Right ventricle myocardium inferior (tissue), 1 donor: ENCODE measurements around the gene SPAST. TPM values are rescaled to one million over a fixed set of nuclear protein-coding genes. Genes with fewer than 3 reads are reported as not detected.
"Not testable (repeated sequence)": the region's sequence is repeated elsewhere in the genome, so short reads cannot be mapped to it uniquely, and the experiment has no call there.

ENCODE experiments used
- ATAC-seq: fragments of 200-7000 bp; cut with Tn5 transposase; one replicate; pipeline ENCODE4 v1.9.1; 2020; ENCODE audit warnings: mild to moderate bottlenecking, moderate library complexity
- DNase-seq: peaks from one replicate; pipeline ENCODE4 v3.0.0; 2021; ENCODE audit errors: missing footprints
- intact Hi-C: fragments of 100-400 bp; cut with DNase I; formaldehyde crosslinking; loops from one replicate; pipeline ENCODE4 v1.11.0; 2022
- long read RNA-seq: library from polyadenylated mRNA; unstranded; transcript quantifications from one replicate; pipeline ENCODE4 v2.0.0, GENCODE V29; 2021
- total RNA-seq: library from RNA; stranded (reverse); fragmentation: NEBNext Ultra II Directional; extraction: Animal tissue kit (Norgen Biotek cat#: 25700); gene quantifications from one replicate; pipeline ENCODE4 v1.2.1, GENCODE V29; 2021
- donor health status: DM: no; HTN: yes; CAD: no; lungs with severe emphysema.

SPAST gene
- 9.9 TPM for total RNA-seq
- long read RNA-seq, full-length matches to known transcripts, result 5 of 6 reads
- long read RNA-seq, partial matches to known transcripts, result 0 of 6 reads
- long read RNA-seq, other reads (novel, unspliced or antisense), result 1 of 6 reads

DNA sequence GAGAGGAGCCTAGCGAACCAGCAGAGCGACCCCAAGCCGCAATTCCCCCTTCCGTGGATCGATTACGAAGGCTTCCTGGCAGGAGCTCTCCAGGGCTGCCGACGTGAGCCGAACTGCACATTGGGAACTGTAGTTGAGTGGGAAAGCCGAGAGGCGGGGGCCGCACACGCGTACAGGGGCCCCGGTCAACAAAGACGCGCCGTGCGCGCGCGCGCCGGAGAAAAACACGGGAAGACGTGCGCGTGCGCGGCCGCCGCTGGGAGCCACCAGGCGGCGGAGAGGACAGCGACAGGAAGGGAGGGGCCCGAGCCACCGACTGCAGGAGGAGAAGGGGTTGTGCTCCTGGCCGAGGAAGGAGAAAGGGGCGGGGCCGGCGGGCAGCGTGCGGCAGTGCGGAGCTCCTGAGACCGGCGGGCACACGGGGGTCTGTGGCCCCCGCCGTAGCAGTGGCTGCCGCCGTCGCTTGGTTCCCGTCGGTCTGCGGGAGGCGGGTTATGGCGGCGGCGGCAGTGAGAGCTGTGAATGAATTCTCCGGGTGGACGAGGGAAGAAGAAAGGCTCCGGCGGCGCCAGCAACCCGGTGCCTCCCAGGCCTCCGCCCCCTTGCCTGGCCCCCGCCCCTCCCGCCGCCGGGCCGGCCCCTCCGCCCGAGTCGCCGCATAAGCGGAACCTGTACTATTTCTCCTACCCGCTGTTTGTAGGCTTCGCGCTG, at the start of gene SPAST:
Gene SPAST (plus strand): TSS at position 247 of the 711 bp plus-strand sequence. CDS start 276 bp downstream, at position 523.
- intact Hi-C loops, result loop anchor here (1.0 to 10.0 kb wide), 3 partner anchors 25 to 101 kb away; partner anchors contain the start of genes DPY30 and SLC30A6
- peak; percentile 97 for ATAC-seq

DNA sequence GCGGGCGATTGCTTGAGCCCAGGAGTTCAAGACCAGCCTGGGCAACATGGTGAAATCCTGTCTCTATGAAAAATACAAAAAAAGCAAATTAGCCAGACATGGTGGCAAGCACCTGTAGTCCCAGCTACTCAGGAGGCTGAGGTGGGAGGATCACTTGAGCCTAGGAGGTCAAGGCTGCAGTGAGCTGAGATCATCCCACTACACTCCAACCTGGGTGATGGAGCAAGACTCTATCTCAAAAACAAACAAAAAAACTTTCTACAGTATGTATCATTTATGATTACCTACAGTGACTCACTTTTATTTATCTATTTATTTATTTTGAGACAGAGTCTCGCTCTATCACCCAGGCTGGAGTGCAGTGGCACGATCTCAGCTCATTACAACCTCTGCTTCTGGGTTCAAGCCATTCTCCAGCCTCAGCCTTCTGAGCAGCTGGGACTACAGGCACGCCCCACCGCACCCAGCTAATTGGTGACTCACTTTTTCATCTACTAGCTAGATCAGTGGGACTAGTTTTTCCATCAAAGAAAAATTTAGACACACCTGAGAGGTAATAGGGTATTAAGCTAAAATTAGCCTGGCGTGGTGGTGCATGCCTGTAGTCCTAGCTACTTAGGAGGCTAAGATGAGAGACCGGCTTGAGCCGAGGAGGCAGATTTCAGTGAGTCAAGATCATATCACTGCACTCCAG, 44.4 kb upstream of the SPAST start:
- DNase-seq, ATAC-seq, intact Hi-C loops: not testable (repeated sequence)

More for the DNA sequence above, at the start of gene SPAST:
- DNase-seq, result peak; percentile 99

DNA sequence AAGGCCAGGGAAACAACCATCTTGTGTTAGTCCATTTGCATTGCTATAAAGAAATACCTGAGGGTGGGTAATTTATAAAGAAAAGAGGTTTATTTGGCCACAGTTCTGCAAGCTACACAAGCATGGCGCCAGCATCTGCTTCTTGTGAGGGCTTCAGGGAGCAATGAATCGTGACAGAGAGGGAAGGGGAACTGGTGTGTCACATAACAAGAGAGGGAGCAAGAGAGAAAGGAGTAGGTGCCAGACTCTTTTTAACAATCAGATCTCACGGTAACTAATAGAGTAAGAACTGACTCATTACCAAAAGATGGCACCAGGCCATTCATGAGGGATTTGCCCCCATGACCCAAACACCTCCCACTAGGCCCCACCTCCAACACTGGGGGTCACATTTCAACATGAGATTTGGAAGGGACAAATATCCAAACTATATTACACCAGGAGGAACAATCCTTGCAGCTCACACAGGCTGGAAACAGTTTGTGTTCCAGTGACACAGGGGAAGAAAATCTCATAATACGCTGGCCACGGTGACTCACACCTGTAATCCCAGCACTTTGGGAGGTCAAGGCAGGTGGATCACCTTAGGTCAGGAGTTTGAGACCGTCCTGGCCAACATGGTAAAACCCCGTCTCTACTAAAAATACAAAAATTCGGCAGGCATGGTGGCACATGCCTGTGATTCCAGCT, 29.0 kb upstream of the SPAST start:
- ATAC-seq, DNase-seq, intact Hi-C loops: not testable (repeated sequence)

GRCh38 chr2:32039447-32040219, 23.7 kb upstream of the SPAST start, which contains the start of gene DPY30:
TSS of gene DPY30 (minus strand) at chr2:32039805. CDS start at chr2:32039456, 349 bp downstream.
- DNase-seq, result peak; percentile 98
- intact Hi-C loops, result loop anchor here (2.0 kb wide), 1 partner anchor 23 kb away; the partner anchor contains the start of gene SPAST
- peak; percentile 98 for ATAC-seq

- intact Hi-C loops, result no loop called here
- DNase-seq (no peak), ATAC-seq (no peak)
Observed at GRCh38 chr2:32043561-32043960, 19.8 kb upstream of the SPAST start.

GRCh38 chr2:32051836-32052439, 11.4 kb upstream of the SPAST start:
- DNase-seq, result no peak
- intact Hi-C loops, result no loop called here
- ATAC-seq, result no peak

DNA sequence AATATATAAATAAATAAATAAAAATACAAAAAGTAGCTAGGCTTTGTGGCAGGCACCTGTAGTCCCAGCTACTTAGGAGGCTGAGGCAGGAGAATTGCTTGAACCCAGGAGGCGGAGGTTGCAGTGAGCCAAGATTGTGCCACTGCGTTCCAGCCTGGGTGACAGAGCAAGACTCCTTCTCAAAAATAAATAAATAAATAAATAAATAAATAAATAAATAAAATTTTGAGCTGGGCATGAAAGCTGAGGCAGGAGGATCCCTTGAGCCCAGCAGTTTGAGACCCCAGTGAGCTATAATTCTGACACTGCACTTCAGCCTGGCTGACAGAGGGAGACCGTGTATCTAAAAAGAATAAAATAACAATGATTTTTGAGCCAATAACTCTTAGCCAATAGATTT, 8.8 kb upstream of the SPAST start:
- intact Hi-C loops, DNase-seq, ATAC-seq: not testable (repeated sequence)

DNA sequence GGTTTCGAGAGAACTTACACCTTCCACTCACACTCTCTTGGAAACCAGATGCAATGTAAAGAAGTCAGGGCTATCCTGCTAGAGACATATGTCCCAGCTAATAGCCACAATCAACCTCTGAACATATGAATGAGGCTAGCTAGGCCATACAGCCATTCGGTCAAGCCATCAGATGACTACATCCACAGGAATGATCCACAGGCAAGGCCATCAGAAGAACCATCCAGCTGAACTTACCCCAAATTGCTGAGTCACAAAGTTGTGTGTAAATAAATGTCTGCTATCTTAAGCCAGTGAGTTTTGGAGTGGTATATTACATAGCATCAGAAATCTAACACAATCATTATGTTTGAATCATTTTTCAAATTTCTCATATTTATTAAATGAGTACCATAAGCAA, 5.2 kb upstream of the SPAST start:
- ATAC-seq (no peak), DNase-seq (no peak)
- intact Hi-C loops, result no loop called here

DNA sequence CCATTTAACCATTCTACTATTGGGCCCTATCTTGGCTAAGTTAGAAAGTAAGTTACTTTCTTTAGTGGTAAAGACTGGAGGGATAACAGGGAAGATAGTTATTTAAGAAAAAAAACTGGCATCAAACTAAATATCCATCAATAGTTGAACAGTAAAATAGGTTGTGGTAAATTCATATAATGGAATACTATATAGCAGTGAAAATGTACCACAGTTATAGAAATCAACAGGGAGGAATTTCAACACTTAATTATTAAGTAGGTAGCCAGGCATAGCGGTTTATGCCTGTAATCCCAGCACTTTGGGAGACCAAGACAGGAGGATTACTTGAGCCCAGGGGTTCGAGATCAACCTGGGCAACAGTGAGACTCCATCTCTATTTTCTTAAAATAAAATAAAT, 3.1 kb upstream of the SPAST start:
- no peak for DNase-seq
- intact Hi-C loops, result loop anchor here (10.0 kb wide), 1 partner anchor 105 kb away; the partner anchor contains the start of gene SLC30A6
- ATAC-seq, result no peak

DNA sequence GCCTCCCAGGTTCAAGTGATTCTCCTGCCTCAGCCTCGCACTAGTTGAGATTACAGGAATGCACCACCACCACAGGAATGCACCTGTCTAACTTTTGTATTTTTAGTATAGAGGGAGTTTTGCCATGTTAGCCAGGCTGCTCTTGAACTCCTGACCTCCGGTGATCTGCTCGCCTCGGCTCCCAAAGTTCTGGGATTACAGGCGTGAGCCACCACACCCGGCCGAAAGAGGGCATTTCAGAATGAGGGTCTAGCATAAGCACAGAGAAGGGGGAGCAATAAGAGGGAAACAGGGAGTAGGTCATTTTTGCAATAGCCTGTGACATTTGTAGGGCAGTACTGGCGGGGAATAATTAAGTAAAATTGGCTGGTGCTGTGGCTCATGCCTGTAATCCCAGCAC, 1.9 kb upstream of the SPAST start:
- DNase-seq (no peak), ATAC-seq (no peak)
- intact Hi-C loops, result loop anchor here (10.0 kb wide), 1 partner anchor 103 kb away; the partner anchor contains the start of gene SLC30A6

DNA sequence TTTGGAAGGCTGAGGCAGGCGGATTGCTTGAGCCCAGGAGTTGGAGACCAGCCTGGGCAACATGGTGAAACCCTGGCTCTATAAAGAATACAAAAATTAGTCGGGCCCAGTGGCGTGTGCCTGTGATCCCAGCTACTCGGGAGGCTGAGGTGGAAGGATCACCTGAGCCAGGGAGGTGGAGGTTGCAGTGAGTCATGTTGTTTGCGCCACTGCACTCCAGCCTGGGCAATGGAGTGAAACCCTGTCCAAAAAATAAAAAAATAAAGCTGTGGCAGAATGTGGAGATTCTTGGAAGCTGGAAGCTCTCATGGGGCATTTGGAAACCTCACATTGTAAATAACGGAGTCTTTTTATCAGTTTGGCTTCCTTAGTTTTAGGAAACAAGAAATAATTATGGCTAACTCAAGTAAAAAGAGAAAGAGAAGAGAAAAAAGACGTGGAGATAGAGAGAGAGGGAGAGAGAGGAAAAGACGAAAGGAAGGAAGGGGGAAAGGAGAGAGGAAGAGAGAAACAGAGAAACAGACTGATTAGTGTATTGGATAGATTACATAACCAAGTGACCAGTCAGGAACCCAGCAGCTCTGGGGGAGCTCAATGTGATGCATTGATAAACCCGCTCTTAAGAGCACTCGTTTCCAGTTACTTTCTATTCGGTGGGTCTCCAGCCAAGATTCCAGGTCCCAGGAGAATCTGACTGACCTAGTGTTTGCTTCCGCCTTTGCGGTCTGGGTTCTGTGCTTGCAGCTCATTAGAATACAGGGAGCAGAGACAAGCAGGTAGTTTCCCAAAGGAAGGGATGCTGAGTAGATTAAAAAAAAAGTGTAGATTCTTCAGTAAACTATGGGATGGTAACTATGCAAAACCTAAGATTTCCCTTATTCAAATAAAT, 1.1 kb upstream of the SPAST start:
- DNase-seq, result no peak
- ATAC-seq, result peak; percentile 5
- intact Hi-C loops, result loop anchor here (2.0 to 10.0 kb wide), 2 partner anchors 23 to 103 kb away; partner anchors contain the start of genes DPY30 and SLC30A6

- DNase-seq (no peak), ATAC-seq (peak; percentile 13)
- intact Hi-C loops, result loop anchor here (10.0 kb wide), 1 partner anchor 101 kb away; the partner anchor contains the start of gene SLC30A6
Observed at GRCh38 chr2:32064021-32064601, 755 bp downstream of the SPAST start.

- intact Hi-C loops, result loop anchor here (10.0 kb wide), 1 partner anchor 100 kb away; the partner anchor contains the start of gene SLC30A6
- no peak for ATAC-seq
Observed at GRCh38 chr2:32064713-32065112, 1.4 kb downstream of the SPAST start.

DNA sequence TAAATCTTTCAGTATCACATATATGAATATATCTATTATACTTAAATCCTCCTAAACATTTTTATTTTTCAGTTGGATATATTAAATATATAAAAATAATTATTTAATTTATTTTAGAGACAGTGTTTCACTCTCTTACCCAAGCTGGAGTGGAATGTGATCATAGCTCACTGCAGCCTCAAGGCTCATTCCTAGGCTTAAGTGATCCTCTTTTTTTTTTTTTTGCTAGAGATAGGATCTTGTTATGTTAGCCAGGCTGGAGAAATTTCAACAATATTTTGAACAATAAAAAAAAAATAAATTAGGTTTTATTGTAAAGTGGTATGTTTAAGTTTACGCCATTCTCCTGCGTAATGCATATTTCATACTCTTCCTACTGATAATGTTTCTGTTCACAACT, 4.2 kb downstream of the SPAST start:
- intact Hi-C loops, result loop anchor here (10.0 kb wide), 1 partner anchor 97 kb away; the partner anchor contains the start of gene SLC30A6

More at GRCh38 chr2:32064713-32065112, 1.4 kb downstream of the SPAST start:
- no peak for DNase-seq

DNA sequence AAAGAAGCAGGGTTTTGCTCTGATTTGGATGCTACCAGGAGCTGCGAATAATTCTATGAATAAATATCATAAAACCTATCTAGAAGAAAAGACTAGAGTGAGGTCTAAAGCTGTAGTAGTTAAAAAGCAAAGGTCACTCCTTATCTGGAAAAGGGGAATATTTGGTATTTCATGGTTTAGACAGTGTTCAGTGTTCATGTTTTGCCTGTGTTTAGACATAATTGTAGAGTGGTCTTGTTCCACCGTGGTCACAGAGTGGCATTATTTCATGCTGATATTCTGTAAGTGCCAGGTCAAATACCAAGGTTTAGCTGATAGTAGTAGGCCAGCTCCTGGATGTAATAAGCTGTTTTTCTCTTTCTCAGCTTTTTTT, 10.8 kb downstream of the SPAST start:
- DNase-seq (no peak), ATAC-seq (no peak)
- intact Hi-C loops, result no loop called here

More for the DNA sequence above, 4.2 kb downstream of the SPAST start:
- DNase-seq, result no peak
- no peak for ATAC-seq

- DNase-seq (no peak), ATAC-seq (no peak)
- intact Hi-C loops, result no loop called here
Observed at GRCh38 chr2:32095671-32096070, 32.3 kb downstream of the SPAST start.
